ENCODE results near the gene SFMBT2.

DNA sequence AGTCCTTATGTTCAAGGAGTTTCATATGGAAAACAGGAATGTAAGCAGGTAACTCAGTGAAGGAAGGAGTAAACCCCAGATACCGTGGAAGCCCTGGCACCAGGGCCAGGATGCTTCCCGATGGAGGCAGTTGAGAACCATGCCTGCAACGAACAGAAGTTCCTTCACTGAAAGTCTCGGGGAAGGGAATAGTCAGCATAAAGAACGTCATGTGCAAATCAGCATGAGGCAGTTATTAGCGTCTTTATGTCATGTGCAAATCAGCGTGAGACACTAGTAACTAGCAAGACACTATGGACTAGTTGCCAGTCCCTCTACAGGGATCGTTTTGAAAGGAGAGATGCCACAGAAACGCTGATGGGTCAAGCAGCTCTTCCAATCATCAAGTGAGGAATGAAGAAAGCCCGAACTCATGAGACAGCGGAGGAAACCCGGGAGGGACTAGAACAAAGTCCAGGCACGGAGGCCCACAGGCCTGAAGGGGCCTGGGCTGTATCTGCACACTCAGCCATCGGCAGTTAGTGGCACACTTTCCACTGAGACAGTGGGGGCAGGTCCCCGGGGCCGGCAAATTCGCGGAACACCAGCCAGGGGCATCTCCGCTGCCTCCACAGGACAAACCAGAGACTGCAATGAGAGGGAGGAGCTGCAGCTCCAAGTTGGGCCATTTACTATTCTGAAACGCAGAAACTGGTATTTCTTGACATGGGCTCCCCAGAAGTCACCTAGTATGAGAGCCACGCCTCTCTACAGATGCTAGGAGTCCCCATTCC is 109.6 kb downstream of the SFMBT2 start:
- TF ChIP-seq EP300 (IDR thresholded peaks at IDR 0.05; ENCODE audit: low read depth) (no peak), CTCF (IDR thresholded peaks at IDR 0.05) (no peak)
